Pulmonary artery endothelial cell (primary cell): ENCODE results near the gene PAK1IP1. TPM values are rescaled to one million over a fixed set of nuclear protein-coding genes. Genes with fewer than 3 reads are reported as not detected.
"Not testable (repeated sequence)": the region's sequence is repeated elsewhere in the genome, so short reads cannot be mapped to it uniquely, and the experiment has no call there.

Source experiments
- DNase-seq: peaks from one replicate; pipeline ENCODE4 v3.0.0-alpha.2; 2011; ENCODE audit warnings: low read depth, low spot score
- total RNA-seq: library from RNA; depleted of rRNA; stranded (reverse); fragments of >200 nt; gene quantifications from 2 replicates; pipeline ENCODE4 v1.2.3, GENCODE V29; 2014

The PAK1IP1 gene, protein sequence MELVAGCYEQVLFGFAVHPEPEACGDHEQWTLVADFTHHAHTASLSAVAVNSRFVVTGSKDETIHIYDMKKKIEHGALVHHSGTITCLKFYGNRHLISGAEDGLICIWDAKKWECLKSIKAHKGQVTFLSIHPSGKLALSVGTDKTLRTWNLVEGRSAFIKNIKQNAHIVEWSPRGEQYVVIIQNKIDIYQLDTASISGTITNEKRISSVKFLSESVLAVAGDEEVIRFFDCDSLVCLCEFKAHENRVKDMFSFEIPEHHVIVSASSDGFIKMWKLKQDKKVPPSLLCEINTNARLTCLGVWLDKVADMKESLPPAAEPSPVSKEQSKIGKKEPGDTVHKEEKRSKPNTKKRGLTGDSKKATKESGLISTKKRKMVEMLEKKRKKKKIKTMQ
- 25.3 and 29.6 TPM in 2 replicates for total RNA-seq

DNA sequence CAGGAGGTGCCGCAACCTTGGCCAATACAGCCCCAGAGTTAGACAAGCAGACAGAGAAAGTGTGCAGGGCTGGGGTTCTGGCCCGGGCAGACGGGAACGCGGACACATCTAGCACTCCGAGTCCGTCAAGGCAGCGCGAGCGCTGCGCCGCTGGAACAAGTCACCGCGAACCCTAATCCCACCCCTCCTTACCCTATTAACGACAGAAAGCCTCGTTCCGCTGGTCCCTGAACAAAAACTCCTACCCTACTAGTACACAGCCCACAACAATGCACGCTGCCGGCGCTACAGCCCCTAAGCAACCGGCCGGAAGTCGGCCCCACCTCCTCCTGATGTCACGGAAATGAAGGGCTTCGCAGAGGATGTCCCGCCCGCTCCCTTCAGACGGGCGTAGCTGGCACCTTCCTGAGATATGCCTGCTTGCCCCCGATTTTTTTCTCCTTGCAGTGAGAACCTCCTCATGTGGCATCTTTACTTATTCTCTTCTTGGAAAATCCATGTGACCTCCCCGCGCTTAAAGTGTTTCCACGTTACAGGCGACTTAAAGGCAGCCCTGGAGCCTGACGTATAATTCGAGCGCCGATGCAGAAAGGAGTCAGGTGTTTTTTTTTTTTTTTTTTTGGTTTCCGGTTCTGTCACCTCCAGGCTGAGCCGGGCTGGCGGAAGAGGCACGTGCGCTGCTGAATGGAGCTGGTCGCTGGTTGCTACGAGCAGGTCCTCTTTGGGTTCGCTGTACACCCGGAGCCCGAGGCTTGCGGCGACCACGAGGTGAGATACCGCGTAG lies at the start of gene PAK1IP1, which contains the start of gene C6orf52:
Gene PAK1IP1, plus strand, starts transcription at position 671 of the 784 bp plus-strand sequence. Its CDS starts 14 bp downstream, at position 685.
Gene C6orf52, minus strand, starts transcription at position 315 of the 784 bp plus-strand sequence. CDS start 7,066 bp downstream, outside the sequence.
- DNase-seq, result peak; percentile 75

DNA sequence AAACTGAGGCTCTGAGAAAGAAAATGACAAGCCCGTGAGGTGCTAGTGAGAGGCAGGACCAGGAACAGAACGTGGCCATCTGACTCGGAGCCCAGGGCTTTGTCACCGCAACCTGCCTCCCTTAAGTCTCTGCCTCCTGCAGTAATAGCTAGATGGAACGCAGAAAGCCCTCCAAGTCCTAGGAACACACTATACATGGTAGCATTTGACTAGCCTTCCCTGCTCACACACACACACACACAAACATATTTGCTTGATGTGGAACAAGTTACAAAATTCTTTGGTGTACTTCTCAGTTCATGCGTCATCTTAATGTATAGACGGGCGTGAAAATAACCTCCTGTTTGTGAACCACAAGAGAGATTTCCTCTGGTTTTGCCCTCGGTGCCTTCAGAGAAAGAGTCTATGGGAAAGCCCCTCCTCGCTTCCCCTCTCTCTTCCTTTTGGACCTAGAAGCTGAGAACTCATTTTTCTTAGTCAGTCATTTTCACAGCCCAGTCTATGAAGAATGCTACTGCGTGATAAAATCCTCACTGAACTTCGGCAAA lies 39.2 kb upstream of the PAK1IP1 start:
- no peak for DNase-seq

DNA sequence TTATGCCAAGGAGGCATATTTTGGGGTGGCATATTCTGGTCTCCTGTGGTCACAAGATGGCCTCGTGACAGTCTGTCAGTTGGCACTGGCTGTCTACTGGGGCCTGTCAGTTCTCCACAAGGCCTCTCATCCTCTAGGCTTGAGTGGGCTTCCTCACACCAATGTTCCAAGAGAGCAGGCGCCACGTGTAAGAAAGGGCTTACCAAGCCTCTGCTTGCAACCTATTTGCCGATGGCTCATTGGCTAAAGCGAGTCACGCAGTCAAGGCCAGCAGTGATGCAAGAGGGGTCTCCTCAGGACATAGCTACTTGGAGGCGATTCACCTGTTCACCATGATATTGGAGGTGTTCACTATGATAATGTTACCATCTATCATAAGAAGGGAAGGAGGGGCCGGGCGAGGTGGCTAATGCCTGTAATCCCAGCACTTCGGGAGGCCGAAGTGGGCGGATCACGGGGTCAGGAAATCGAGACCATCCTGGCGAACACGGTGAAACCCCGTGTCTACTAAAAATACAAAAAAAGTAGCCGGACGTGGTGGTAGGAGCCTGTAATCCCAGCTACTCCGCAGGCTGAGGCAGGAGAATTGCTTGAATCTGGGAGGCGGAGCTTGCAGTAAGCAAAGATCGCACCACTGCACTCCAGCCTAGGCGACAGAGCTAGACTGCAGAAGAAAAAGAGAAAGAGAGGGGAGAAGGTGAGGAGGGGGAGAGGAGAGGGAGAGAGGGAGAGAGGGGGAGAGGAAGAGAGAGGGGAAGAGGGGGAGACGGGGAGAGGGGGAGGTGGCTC lies 35.7 kb upstream of the PAK1IP1 start:
- no peak for DNase-seq

- no peak for DNase-seq
Measured at GRCh38 chr6:10659699-10660348, 34.9 kb upstream of the PAK1IP1 start.

DNA sequence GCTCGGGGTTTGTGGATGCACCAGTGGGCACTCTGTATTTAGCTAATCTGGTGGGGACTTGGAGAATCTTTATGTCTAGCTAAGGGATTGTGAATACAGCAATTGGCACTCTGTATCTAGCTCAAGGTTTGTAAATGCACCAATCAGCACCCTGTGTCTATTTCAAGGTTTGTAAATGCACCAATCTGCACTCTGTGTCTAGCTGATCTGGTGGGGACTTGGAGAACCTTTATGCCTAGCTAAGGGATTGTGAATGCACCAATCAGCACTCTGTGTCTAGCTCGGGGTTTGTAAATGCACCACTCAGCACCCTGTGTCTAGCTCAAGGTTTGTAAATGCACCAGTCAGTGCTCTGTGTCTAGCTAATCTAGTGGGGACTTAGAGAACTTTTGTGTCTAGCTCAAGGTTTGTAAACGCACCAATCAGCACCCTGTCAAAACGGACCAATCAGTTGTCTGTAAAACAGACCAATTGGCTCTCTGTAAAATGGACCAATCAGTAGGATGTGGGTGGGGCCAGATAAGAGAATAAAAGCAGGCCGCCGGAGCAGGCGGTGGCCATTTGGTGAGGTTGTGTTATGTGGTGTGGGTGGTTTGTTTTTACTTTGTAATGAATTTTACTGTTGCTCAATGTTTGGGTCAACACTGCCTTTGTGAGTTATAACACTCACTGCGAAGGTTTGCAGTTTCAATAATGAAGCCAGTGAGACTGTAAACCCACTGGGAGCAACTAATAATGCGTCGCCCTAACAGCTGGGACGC lies 34.2 kb upstream of the PAK1IP1 start:
- not testable (repeated sequence) for DNase-seq

GRCh38 chr6:10662207-10662606 lies 32.6 kb upstream of the PAK1IP1 start:
- DNase-seq, result no peak

GRCh38 chr6:10662742-10663141 lies 32.0 kb upstream of the PAK1IP1 start:
- DNase-seq, result no peak

DNA sequence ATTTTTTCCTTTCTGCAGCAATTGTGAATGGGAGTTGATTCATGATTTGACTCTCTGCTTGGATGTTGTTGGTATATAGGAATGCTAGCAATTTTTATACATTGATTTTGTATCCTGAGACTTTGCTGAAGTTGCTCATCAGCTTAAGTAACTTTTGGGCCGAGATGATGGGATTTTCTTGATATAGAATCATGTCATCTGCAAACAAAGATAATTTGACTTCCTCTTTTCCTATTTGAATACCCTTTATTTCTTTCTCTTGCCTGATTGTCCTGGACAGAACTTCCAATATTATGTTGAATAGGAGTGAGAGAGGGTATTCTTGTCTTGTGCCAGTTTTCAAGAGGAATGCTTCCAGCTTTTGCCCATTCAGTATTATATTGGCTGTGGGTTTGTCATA lies 29.2 kb upstream of the PAK1IP1 start:
- DNase-seq, result not testable (repeated sequence)

GRCh38 chr6:10668126-10668917 lies 26.4 kb upstream of the PAK1IP1 start:
- no peak for DNase-seq

GRCh38 chr6:10676403-10676802 lies 18.4 kb upstream of the PAK1IP1 start:
- no peak for DNase-seq

- DNase-seq, result no peak
Measured at GRCh38 chr6:10678456-10678855, 16.3 kb upstream of the PAK1IP1 start.

DNA sequence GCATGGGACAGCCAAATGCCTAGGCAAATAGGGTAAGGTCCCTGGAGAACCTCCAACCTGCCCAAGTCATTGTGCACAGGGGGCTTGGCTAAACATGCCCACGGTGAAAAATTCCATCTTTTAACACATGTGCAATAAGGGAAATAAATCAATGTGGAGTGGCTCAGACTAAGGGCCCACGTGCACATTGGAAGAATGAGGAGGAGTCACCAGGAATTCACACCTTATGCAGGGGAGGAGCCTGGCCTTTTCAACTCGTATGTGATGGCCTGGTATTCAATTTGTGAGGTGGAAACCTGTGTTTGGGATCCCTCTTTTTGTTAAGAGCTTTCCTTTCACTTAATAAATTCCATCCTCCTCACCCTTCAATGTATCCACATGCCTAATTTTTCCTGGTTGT lies 13.0 kb upstream of the PAK1IP1 start:
- no peak for DNase-seq

GRCh38 chr6:10682355-10682988 lies 12.3 kb upstream of the PAK1IP1 start:
- no peak for DNase-seq

GRCh38 chr6:10684618-10685017 lies 10.2 kb upstream of the PAK1IP1 start:
- no peak for DNase-seq

GRCh38 chr6:10685092-10685915 lies 9.5 kb upstream of the PAK1IP1 start:
- no peak for DNase-seq

DNA sequence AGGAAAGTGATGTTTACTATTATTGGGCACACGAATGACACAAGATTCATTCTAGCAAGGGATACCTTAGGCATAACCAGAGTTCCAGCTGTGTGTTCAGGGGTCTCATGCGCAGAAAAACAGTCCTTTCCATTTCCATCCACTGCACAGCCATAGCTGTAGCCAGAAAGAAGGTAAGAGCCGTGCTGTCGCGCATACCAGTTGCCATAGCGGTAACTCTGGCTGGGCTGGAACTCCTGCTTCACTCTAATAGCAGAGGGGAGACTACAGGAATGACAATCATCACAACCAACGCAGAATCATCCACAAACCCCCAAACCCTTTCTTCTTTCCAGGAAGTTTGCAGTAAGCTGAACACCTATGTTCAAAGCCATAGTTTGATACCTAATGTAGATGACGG lies 7.9 kb upstream of the PAK1IP1 start:
- no peak for DNase-seq

DNA sequence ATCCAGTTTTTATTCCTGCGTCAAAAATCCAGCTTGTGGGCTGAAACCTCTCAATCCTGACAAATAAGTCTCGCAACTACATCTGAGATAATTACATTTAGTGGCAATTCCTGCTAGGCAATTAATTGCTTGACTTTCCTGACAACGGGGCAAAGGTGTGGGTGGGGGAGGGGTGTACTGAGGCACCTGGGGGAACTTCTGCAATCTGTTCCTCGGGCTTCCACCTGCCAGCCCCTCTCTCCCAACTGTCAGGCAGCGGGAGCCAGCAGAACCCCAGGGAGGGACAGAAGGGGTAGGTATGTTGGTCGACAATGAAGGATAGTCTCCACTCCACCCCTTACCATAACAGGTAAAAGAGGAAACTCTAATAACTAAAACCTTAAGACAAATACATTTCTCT lies 7.2 kb upstream of the PAK1IP1 start:
- DNase-seq, result no peak
